Measurements from ENCODE around the gene MGMT.

DNA sequence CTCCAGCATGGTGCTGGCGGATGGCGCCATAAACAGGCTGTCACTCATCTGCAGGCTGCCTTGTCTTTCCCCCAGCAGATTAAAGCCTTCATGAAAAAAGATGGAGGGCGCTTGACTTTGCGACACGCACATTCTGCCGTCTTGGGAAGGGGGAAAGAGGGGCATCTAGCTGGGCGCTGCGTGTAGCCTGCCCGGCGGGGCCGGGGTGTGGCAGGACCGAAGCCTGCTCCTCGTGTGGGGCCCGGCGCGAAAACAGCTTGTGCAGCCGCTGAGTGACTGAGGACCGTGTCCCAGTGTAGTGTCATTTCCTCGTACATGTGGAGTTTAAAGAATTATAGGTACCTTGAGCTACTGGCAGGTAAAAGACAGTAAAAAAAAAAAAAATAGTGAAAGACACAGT, 97.9 kb downstream of the MGMT start:
- TF ChIP-seq, protein P1, sequence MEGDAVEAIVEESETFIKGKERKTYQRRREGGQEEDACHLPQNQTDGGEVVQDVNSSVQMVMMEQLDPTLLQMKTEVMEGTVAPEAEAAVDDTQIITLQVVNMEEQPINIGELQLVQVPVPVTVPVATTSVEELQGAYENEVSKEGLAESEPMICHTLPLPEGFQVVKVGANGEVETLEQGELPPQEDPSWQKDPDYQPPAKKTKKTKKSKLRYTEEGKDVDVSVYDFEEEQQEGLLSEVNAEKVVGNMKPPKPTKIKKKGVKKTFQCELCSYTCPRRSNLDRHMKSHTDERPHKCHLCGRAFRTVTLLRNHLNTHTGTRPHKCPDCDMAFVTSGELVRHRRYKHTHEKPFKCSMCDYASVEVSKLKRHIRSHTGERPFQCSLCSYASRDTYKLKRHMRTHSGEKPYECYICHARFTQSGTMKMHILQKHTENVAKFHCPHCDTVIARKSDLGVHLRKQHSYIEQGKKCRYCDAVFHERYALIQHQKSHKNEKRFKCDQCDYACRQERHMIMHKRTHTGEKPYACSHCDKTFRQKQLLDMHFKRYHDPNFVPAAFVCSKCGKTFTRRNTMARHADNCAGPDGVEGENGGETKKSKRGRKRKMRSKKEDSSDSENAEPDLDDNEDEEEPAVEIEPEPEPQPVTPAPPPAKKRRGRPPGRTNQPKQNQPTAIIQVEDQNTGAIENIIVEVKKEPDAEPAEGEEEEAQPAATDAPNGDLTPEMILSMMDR (IDR thresholded peaks at IDR 0.05): no peak
- TF ChIP-seq POLR2A (IDR thresholded peaks at IDR 0.05): no peak
